ENCODE data around the gene ARL5C. TPM values are rescaled to one million over a fixed set of nuclear protein-coding genes. Genes with fewer than 3 reads are reported as not detected.

ARL5C gene
- polyA plus RNA-seq, 1 donor from 2014 or later = not detected

- no peak overlapping the region for H3K27ac ChIP-seq (ENCODE audit: low read length)
- no peaks in the 10 kb centered on the region for H3K36me3 ChIP-seq (ENCODE audit: insufficient read depth, low read length)
- no peaks in the 10 kb centered on the region for H3K9me2 ChIP-seq (ENCODE audit: insufficient read depth, low read length)
- H4K20me1 ChIP-seq (ENCODE audit: insufficient read depth) = no peaks in the 10 kb centered on the region
- H3K4me3 ChIP-seq (ENCODE audit: low read length) = no peak overlapping the region
- H3K79me2 ChIP-seq (replicated peaks; ENCODE audit: insufficient read depth, low read length) = no peaks in the 10 kb centered on the region
- H3K9me3 ChIP-seq (ENCODE audit: low read length) = no peaks in the 10 kb centered on the region
- no peak overlapping the region for H3K9ac ChIP-seq (ENCODE audit: low read length)
- H3K4me2 ChIP-seq (ENCODE audit: low read length) = no peak overlapping the region
- no peak overlapping the region for H2AFZ ChIP-seq (ENCODE audit: low read depth, low read length)
- H3K27me3 ChIP-seq (ENCODE audit: insufficient read depth, low read depth, low read length) = no peaks in the 10 kb centered on the region
- H3F3A ChIP-seq (ENCODE audit: insufficient read depth, low read length, poor library complexity, severe bottlenecking) = no peaks in the 10 kb centered on the region
- TF ChIP-seq CTCF (IDR thresholded peaks at IDR 0.05; ENCODE audit: poor library complexity, severe bottlenecking) = no peak
- no peak for TF ChIP-seq EP300 (conservative IDR thresholded peaks at IDR 0.05; ENCODE audit: poor library complexity, severe bottlenecking)
- no peak for TF ChIP-seq POLR2AphosphoS5 (IDR thresholded peaks at IDR 0.05)
- TF ChIP-seq RAD21 (conservative IDR thresholded peaks at IDR 0.05) = no peak
- no peak for TF ChIP-seq EZH2 (IDR thresholded peaks at IDR 0.05; ENCODE audit: borderline replicate concordance, insufficient read depth, low read length, poor library complexity, severe bottlenecking)
- no peak for TF ChIP-seq TAF1 (IDR thresholded peaks at IDR 0.05; ENCODE audit: low read depth)
- TF ChIP-seq MXI1 (conservative IDR thresholded peaks at IDR 0.05; ENCODE audit: poor library complexity, severe bottlenecking) = no peak
- TF ChIP-seq SMC3 (conservative IDR thresholded peaks at IDR 0.05; ENCODE audit: poor library complexity) = no peak
- TF ChIP-seq REST (IDR thresholded peaks at IDR 0.05; ENCODE audit: borderline replicate concordance) = no peak
These were observed 15.3 kb upstream of the ARL5C start for GRCh38 chr17:39181303-39181702.

- Histone ChIP-seq H4K20me1 (ENCODE audit: insufficient read depth) (no peaks in the 10 kb centered on the region), H2AFZ (ENCODE audit: low read depth, low read length) (no peak overlapping the region), H3F3A (ENCODE audit: insufficient read depth, low read length, poor library complexity, severe bottlenecking) (no peaks in the 10 kb centered on the region), H3K9ac (ENCODE audit: low read length) (no peak overlapping the region), H3K27me3 (ENCODE audit: insufficient read depth, low read depth, low read length) (no peaks in the 10 kb centered on the region), H3K4me3 (ENCODE audit: low read length) (no peak overlapping the region), H3K79me2 (replicated peaks; ENCODE audit: insufficient read depth, low read length) (no peaks in the 10 kb centered on the region), H3K9me2 (ENCODE audit: insufficient read depth, low read length) (no peaks in the 10 kb centered on the region), H3K4me2 (ENCODE audit: low read length) (no peak overlapping the region), H3K9me3 (ENCODE audit: low read length) (no peaks in the 10 kb centered on the region), H3K36me3 (ENCODE audit: insufficient read depth, low read length) (peaks cover 10% of the 10 kb centered on the region), H3K27ac (ENCODE audit: low read length) (no peak overlapping the region)
- TF ChIP-seq POLR2AphosphoS5 (IDR thresholded peaks at IDR 0.05) (no peak), CTCF (IDR thresholded peaks at IDR 0.05; ENCODE audit: poor library complexity, severe bottlenecking) (no peak), EZH2 (IDR thresholded peaks at IDR 0.05; ENCODE audit: borderline replicate concordance, insufficient read depth, low read length, poor library complexity, severe bottlenecking) (no peak), RAD21 (conservative IDR thresholded peaks at IDR 0.05) (no peak), EP300 (conservative IDR thresholded peaks at IDR 0.05; ENCODE audit: poor library complexity, severe bottlenecking) (no peak), SMC3 (conservative IDR thresholded peaks at IDR 0.05; ENCODE audit: poor library complexity) (no peak), MXI1 (conservative IDR thresholded peaks at IDR 0.05; ENCODE audit: poor library complexity, severe bottlenecking) (no peak), TAF1 (IDR thresholded peaks at IDR 0.05; ENCODE audit: low read depth) (no peak), REST (IDR thresholded peaks at IDR 0.05; ENCODE audit: borderline replicate concordance) (no peak)
These were observed 12.6 kb upstream of the ARL5C start for GRCh38 chr17:39178536-39178935.
